Measurements from ENCODE around the gene GALNT1.

- TF ChIP-seq, protein P1, sequence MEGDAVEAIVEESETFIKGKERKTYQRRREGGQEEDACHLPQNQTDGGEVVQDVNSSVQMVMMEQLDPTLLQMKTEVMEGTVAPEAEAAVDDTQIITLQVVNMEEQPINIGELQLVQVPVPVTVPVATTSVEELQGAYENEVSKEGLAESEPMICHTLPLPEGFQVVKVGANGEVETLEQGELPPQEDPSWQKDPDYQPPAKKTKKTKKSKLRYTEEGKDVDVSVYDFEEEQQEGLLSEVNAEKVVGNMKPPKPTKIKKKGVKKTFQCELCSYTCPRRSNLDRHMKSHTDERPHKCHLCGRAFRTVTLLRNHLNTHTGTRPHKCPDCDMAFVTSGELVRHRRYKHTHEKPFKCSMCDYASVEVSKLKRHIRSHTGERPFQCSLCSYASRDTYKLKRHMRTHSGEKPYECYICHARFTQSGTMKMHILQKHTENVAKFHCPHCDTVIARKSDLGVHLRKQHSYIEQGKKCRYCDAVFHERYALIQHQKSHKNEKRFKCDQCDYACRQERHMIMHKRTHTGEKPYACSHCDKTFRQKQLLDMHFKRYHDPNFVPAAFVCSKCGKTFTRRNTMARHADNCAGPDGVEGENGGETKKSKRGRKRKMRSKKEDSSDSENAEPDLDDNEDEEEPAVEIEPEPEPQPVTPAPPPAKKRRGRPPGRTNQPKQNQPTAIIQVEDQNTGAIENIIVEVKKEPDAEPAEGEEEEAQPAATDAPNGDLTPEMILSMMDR (IDR thresholded peaks at IDR 0.05), result no peak
- TF ChIP-seq EZH2 (IDR thresholded peaks at IDR 0.05; ENCODE audit: borderline replicate concordance, insufficient read depth, low read depth, low read length, poor library complexity, severe bottlenecking), result no peak
Measured at GRCh38 chr18:35616664-35617423, 35.3 kb downstream of the GALNT1 start.
